Karpas-422 (cell line): ENCODE measurements around the gene HSPA1L. TPM values are rescaled to one million over a fixed set of nuclear protein-coding genes. Genes with fewer than 3 reads are reported as not detected.

Experiments used
- DNase-seq: peaks from one replicate; pipeline ENCODE4 v3.0.0-alpha.2; 2015
- H2AFZ ChIP-seq: fragments of 200-600 bp; sonication (generic); 2 replicates; pipeline ENCODE4 v1.6.1; 2014; ENCODE audit warnings: antibody characterized with exemption, low read length, mixed read lengths
- H3K27ac ChIP-seq: fragments of 200-600 bp; sonication (generic); 2 replicates; pipeline ENCODE4 v1.5.1; 2014; ENCODE audit warnings: mild to moderate bottlenecking, low read length, moderate library complexity
- H3K27me3 ChIP-seq: fragments of 200-600 bp; sonication (generic); 2 replicates; pipeline ENCODE4 v1.6.1; 2014; ENCODE audit warnings: low read length, mixed read lengths
- H3K36me3 ChIP-seq: fragments of 200-600 bp; sonication (generic); 2 replicates; pipeline ENCODE4 v1.6.1; 2014; ENCODE audit warnings: low read length, mixed read lengths; ENCODE audit not compliant: insufficient read depth
- H3K4me1 ChIP-seq: fragments of 200-600 bp; sonication (generic); 2 replicates; pipeline ENCODE4 v1.6.1; 2014; ENCODE audit warnings: mild to moderate bottlenecking, low read length, mixed read lengths
- H3K4me2 ChIP-seq: fragments of 200-600 bp; sonication (generic); 2 replicates; pipeline ENCODE4 v1.6.1; 2014; ENCODE audit warnings: low read length, low read depth, mild to moderate bottlenecking; ENCODE audit not compliant: poor library complexity, severe bottlenecking
- H3K4me3 ChIP-seq: fragments of 200-600 bp; sonication (generic); 2 replicates; pipeline ENCODE4 v1.5.1; 2014; ENCODE audit warnings: mild to moderate bottlenecking, antibody characterized with exemption, low read length, mixed read lengths
- H3K79me2 ChIP-seq: fragments of 200-600 bp; sonication (generic); 2 replicates; pipeline ENCODE4 v1.6.1; 2014; ENCODE audit warnings: mild to moderate bottlenecking, low read length, mixed read lengths
- H3K9ac ChIP-seq: fragments of 200-600 bp; sonication (generic); 2 replicates; pipeline ENCODE4 v1.6.0; 2014; ENCODE audit warnings: low read length
- H3K9me2 ChIP-seq: fragments of 200-600 bp; sonication (generic), shearing (Covaris generic); replicated peaks from 2 replicates; pipeline ENCODE4 v1.6.0; 2014; ENCODE audit warnings: mild to moderate bottlenecking, low read length, moderate library complexity; ENCODE audit not compliant: insufficient read depth
- H3K9me3 ChIP-seq: fragments of 300-700, 200-600 bp; sonication (generic); 2 replicates; pipeline ENCODE4 v1.6.1; 2014; ENCODE audit warnings: low read length, mixed read lengths
- H4K20me1 ChIP-seq: fragments of 200-600 bp; sonication (generic); 2 replicates; pipeline ENCODE4 v1.6.1; 2014; ENCODE audit warnings: mild to moderate bottlenecking, antibody characterized with exemption, low read length, low read depth; ENCODE audit not compliant: insufficient read depth
- total RNA-seq: library from RNA; depleted of rRNA; stranded (reverse); fragments of >200 nt; shearing (Covaris generic); gene quantifications from 2 replicates; pipeline ENCODE4 v1.2.3, GENCODE V29; 2014; ENCODE audit warnings: low replicate concordance

Gene HSPA1L
- total RNA-seq, 1 experiment from 2014 or later = not detected

GRCh38 chr6:31778999-31779885 is 35.8 kb downstream of the HSPA1L start:
- H2AFZ ChIP-seq = no peak overlapping the region
- H3K36me3 ChIP-seq = peaks cover 13% of the 10 kb centered on the region; the same call in 1 of the 2 replicates
- no peaks in the 10 kb centered on the region for H4K20me1 ChIP-seq

GRCh38 chr6:31778193-31778592 is 36.9 kb downstream of the HSPA1L start:
- no peaks in the 10 kb centered on the region for H4K20me1 ChIP-seq
- H3K4me2 ChIP-seq = no peak overlapping the region
- H3K27ac ChIP-seq = no peak overlapping the region
- H3K9me2 ChIP-seq = no peaks in the 10 kb centered on the region
- H3K4me3 ChIP-seq = no peak overlapping the region
- H3K9ac ChIP-seq = no peak overlapping the region
- DNase-seq = no peak
- H3K79me2 ChIP-seq = no peaks in the 10 kb centered on the region
- peaks cover 9% of the 10 kb centered on the region; the same call in 1 of the 2 replicates for H3K36me3 ChIP-seq
- no peak overlapping the region for H2AFZ ChIP-seq
- H3K4me1 ChIP-seq = peaks cover 14% of the 10 kb centered on the region
- no peaks in the 10 kb centered on the region for H3K27me3 ChIP-seq
- no peaks in the 10 kb centered on the region for H3K9me3 ChIP-seq

More at GRCh38 chr6:31778999-31779885, 35.8 kb downstream of the HSPA1L start:
- H3K9me2 ChIP-seq = no peaks in the 10 kb centered on the region
- DNase-seq = no peak
- no peak overlapping the region for H3K4me2 ChIP-seq
- no peak overlapping the region for H3K27ac ChIP-seq
- H3K9ac ChIP-seq = no peak overlapping the region
- no peaks in the 10 kb centered on the region for H3K79me2 ChIP-seq
- H3K4me3 ChIP-seq = no peak overlapping the region
- H3K4me1 ChIP-seq = peaks cover 14% of the 10 kb centered on the region
- H3K9me3 ChIP-seq = no peaks in the 10 kb centered on the region
- no peaks in the 10 kb centered on the region for H3K27me3 ChIP-seq

DNA sequence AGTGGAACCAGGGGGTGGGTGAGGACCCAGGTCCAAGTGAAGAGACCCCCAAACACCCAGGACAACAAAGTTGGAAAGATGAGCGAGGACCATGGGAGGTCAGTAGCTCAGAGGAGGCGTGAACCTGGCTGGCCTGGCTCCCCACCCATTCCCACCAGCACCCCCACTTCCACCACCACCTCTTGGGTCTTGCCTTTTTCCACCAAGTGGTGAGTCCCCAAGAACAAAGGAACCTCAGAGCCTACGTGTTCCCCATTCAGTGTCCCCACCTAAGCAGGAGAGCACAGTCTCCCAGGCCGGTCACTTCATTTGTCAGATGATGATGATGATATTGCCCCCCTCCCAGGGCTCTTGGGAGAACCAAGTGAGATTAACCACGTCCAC is 37.4 kb downstream of the HSPA1L start:
- H3K9me3 ChIP-seq = no peaks in the 10 kb centered on the region
- no peak overlapping the region for H2AFZ ChIP-seq
- DNase-seq = no peak
- H3K27me3 ChIP-seq = no peaks in the 10 kb centered on the region
- H3K36me3 ChIP-seq = peaks cover 5% of the 10 kb centered on the region; the same call in 1 of the 2 replicates
- H3K4me3 ChIP-seq = no peak overlapping the region
- H3K9me2 ChIP-seq = no peaks in the 10 kb centered on the region
- no peak overlapping the region for H3K9ac ChIP-seq
- H3K27ac ChIP-seq = no peak overlapping the region
- no peaks in the 10 kb centered on the region for H4K20me1 ChIP-seq
- H3K79me2 ChIP-seq = no peaks in the 10 kb centered on the region
- peaks cover 14% of the 10 kb centered on the region for H3K4me1 ChIP-seq
- no peak overlapping the region for H3K4me2 ChIP-seq

- no peaks in the 10 kb centered on the region for H3K9me3 ChIP-seq
- H3K4me1 ChIP-seq = peaks cover 14% of the 10 kb centered on the region
- H3K36me3 ChIP-seq = peaks cover 4% of the 10 kb centered on the region; the same call in 1 of the 2 replicates
- no peaks in the 10 kb centered on the region for H4K20me1 ChIP-seq
- no peaks in the 10 kb centered on the region for H3K27me3 ChIP-seq
- H3K9ac ChIP-seq = no peak within 1 kb of the TSS
- H3K27ac ChIP-seq = no peak within 1 kb of the TSS
- no peak within 1 kb of the TSS for H3K4me2 ChIP-seq
- no peaks in the 10 kb centered on the region for H3K9me2 ChIP-seq
- DNase-seq = peak; percentile 76
- no peak within 1 kb of the TSS for H2AFZ ChIP-seq
- no peaks in the 10 kb centered on the region for H3K79me2 ChIP-seq
- no peak within 1 kb of the TSS for H3K4me3 ChIP-seq
These were observed 38.0 kb downstream of the HSPA1L start, which contains the start of gene VWA7 for GRCh38 chr6:31776989-31777666. TSS of gene VWA7 (minus strand) at chr6:31777328. CDS start at chr6:31776779, 549 bp downstream.

- Histone ChIP-seq H3K27me3 (no peaks in the 10 kb centered on the region), H3K27ac (no peak overlapping the region), H3K36me3 (no peaks in the 10 kb centered on the region), H3K9ac (no peak overlapping the region), H3K4me2 (no peak overlapping the region), H4K20me1 (no peaks in the 10 kb centered on the region), H3K9me2 (no peaks in the 10 kb centered on the region), H3K4me1 (peaks cover 14% of the 10 kb centered on the region), H3K9me3 (no peaks in the 10 kb centered on the region), H2AFZ (no peak overlapping the region), H3K79me2 (no peaks in the 10 kb centered on the region), H3K4me3 (no peak overlapping the region)
- DNase-seq = no peak
These were observed 38.5 kb downstream of the HSPA1L start for GRCh38 chr6:31776485-31776988.

DNA sequence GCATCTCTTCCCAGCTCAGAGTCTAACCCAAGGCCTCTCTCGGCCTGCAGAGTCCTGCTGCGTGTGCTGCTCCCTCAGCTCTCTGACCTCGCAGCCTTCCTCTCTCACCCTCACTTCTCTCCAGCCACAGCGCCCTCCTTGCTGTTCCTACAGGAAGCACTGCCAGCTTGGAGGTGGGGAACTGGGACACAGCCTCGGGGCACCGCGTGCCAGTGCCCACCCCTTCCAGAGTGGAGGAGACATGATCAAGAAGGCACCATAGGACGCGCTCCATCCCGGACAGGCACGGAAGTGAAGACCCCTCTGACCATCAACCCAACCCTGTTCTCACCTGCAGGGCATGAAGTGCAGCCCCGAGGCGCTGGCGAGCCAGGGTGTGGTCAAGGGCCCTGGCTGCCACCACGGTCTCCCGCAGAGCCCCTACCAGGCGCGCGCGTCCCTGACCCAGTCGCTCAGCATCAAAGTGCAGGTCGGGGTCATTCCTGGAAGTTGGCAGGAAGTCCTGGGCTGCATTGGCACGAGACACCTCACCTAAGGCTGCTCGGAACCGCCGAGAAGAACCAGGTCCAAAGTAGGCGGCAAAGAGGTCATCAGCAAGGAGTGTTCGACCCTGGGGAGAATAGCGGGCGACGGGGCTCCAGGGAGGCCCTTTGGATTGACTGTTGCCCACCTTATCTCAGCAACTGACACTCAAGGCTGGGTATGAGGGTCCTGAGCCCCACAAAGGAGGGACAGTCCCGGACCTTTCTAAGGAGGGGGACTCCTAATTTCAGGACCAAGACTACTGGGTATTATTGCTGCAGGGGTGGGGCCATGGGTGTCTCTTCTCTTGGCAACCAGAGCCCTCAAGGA is 39.2 kb downstream of the HSPA1L start:
- H3K9me2 ChIP-seq = no peaks in the 10 kb centered on the region
- no peaks in the 10 kb centered on the region for H3K9me3 ChIP-seq
- H3K4me1 ChIP-seq = peaks cover 14% of the 10 kb centered on the region
- no peaks in the 10 kb centered on the region for H3K27me3 ChIP-seq
- H3K27ac ChIP-seq = no peak overlapping the region
- H3K79me2 ChIP-seq = no peaks in the 10 kb centered on the region
- no peak overlapping the region for H3K9ac ChIP-seq
- no peak overlapping the region for H3K4me2 ChIP-seq
- DNase-seq = no peak
- H4K20me1 ChIP-seq = no peaks in the 10 kb centered on the region
- H3K4me3 ChIP-seq = no peak overlapping the region
- H2AFZ ChIP-seq = no peak overlapping the region
- no peaks in the 10 kb centered on the region for H3K36me3 ChIP-seq

GRCh38 chr6:31775184-31775583 is 39.9 kb downstream of the HSPA1L start:
- DNase-seq = no peak
- H3K4me2 ChIP-seq = no peak overlapping the region
- no peak overlapping the region for H3K27ac ChIP-seq
- no peaks in the 10 kb centered on the region for H4K20me1 ChIP-seq
- H3K4me3 ChIP-seq = no peak overlapping the region
- peaks cover 14% of the 10 kb centered on the region for H3K4me1 ChIP-seq
- H2AFZ ChIP-seq = no peak overlapping the region
- H3K9me3 ChIP-seq = no peaks in the 10 kb centered on the region
- H3K9ac ChIP-seq = no peak overlapping the region
- no peaks in the 10 kb centered on the region for H3K79me2 ChIP-seq
- H3K27me3 ChIP-seq = no peaks in the 10 kb centered on the region
- no peaks in the 10 kb centered on the region for H3K9me2 ChIP-seq
- no peaks in the 10 kb centered on the region for H3K36me3 ChIP-seq
